Vagina (tissue), 2 donors: ENCODE results near the gene MIXL1.

Experiments used
- CTCF ChIP-seq, 3 experiments: fragments of 450-650 bp in 2 of 3; fragments of 200-600 bp in 1 of 3; sonication (generic) in 1 of 3; IDR thresholded peaks; one replicate each; pipeline ENCODE4 v1.5.1; 2017 to 2019; ENCODE audit warnings: antibody characterized with exemption in 3 of 3, mild to moderate bottlenecking in 2 of 3, moderate library complexity in 2 of 3
- POLR2A ChIP-seq, 2 donors: fragments of 450-650 bp; IDR thresholded peaks; one replicate each; pipeline ENCODE4 v1.6.1; 2017; ENCODE audit warnings: antibody characterized with exemption in 2 of 2, mild to moderate bottlenecking in 2 of 2, moderate library complexity in 2 of 2
- POLR2AphosphoS5 ChIP-seq, 2 donors: sonication (generic); formaldehyde crosslinking; IDR thresholded peaks; one replicate each; pipeline ENCODE4 v1.9.0; 2017; ENCODE audit warnings: antibody characterized with exemption in 2 of 2, mild to moderate bottlenecking in 2 of 2, low read depth in 1 of 2; ENCODE audit not compliant: insufficient read depth in 1 of 2

- TF ChIP-seq POLR2A (IDR thresholded peaks at IDR 0.05) (no peak), CTCF (IDR thresholded peaks at IDR 0.05) (no peak), POLR2AphosphoS5 (IDR thresholded peaks at IDR 0.05; ENCODE audit: insufficient read depth in 1 of 2, low read depth in 1 of 2) (no peak)
Observed at GRCh38 chr1:226215239-226215638, 8.2 kb upstream of the MIXL1 start.
